ENCODE measurements around the gene ACSM6. TPM values are rescaled to one million over a fixed set of nuclear protein-coding genes. Genes with fewer than 3 reads are reported as not detected.

The ACSM6 gene
- total RNA-seq, 2 experiments from 2014 or later: not detected

DNA sequence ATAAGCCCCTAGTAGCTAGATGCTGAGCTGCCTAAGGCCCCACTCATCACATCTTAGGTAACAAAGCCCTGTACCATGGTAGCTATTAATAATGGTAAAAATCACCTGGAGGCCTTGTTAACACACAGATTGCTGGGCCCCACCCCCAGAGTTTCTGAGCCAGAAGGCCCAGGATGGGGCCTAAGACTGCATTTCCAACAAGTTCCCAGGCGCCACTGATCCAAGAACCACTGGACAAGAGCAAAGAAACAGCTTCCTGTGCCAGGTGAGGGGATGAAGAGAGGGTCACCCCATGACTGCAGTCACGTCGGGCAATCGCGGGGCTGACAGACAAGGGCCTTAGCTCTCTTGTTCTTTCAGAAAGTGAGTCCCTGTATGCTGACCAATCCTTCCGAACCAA, 46.8 kb downstream of the ACSM6 start:
- Mint-ChIP-seq H3K4me3 (no peak overlapping the region), H3K4me1 (ENCODE audit: low read depth) (no peaks in the 10 kb centered on the region), H3K27me3 (peaks cover 7% of the 10 kb centered on the region), H3K27ac (no peak overlapping the region), H3K36me3 (ENCODE audit: low read depth) (no peaks in the 10 kb centered on the region), H3K9me3 (no peaks in the 10 kb centered on the region)
- Histone ChIP-seq H3K4me3 (ENCODE audit: low read length) (no peak overlapping the region), H3K9me3 (ENCODE audit: control insufficient read depth in 1 of 2, insufficient read depth in 1 of 2, low read length in 2 of 2) (peaks cover 0 to 5% of the 10 kb centered on the region in 2 experiments), H3K36me3 (ENCODE audit: insufficient read depth, low read length) (no peaks in the 10 kb centered on the region), H3K27me3 (ENCODE audit: control insufficient read depth in 1 of 2, insufficient read depth in 2 of 2, low read length in 2 of 2) (no peaks in the 10 kb centered on the region), H3K27ac (ENCODE audit: low read depth in 1 of 2, low read length in 2 of 2) (no peak overlapping the region), H3K4me1 (ENCODE audit: insufficient read depth, low read length) (no peaks in the 10 kb centered on the region)
- CTCF ChIA-PET: no interaction called here
- no peak for TF ChIP-seq CTCF (IDR thresholded peaks at IDR 0.05)
- ATAC-seq (ENCODE audit: poor library complexity): no peak
- intact Hi-C loops (cut with DNase I, micrococcal nuclease): loop anchor here (5.0 to 10.0 kb wide), 3 partner anchors 59 to 364 kb away; no protein-coding TSS in a partner anchor
- POLR2A ChIA-PET: no interaction called here
- no peak for DNase-seq

DNA sequence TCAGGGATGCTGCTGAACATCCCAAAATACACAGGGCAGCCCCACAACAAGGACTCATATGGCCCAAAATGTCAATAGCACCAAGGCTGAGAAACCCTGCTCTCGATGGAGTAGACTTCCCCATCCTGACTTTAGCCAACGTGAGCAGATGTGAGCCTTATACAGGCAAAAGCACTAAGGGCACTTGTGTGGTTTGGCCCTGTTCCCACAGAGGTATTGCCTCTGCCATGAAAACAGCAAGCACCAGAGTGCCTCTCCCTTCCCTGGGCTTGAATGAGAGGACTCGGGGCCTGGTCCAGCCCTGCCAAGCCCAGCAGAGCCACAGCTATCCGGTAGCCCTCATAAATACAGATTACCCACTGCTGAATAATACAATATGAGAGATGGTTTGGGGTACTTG, 47.5 kb downstream of the ACSM6 start:
- Mint-ChIP-seq H3K4me1 (ENCODE audit: low read depth) (no peaks in the 10 kb centered on the region), H3K27me3 (peaks cover 7% of the 10 kb centered on the region), H3K36me3 (ENCODE audit: low read depth) (no peaks in the 10 kb centered on the region), H3K9me3 (no peaks in the 10 kb centered on the region), H3K4me3 (no peak overlapping the region), H3K27ac (no peak overlapping the region)
- POLR2A ChIA-PET: no interaction called here
- H3K36me3 ChIP-seq (ENCODE audit: insufficient read depth, low read length): no peaks in the 10 kb centered on the region
- H3K27me3 ChIP-seq (ENCODE audit: control insufficient read depth in 1 of 2, insufficient read depth in 2 of 2, low read length in 2 of 2): no peaks in the 10 kb centered on the region
- H3K4me3 ChIP-seq (ENCODE audit: low read length): no peak overlapping the region
- no peaks in the 10 kb centered on the region for H3K4me1 ChIP-seq (ENCODE audit: insufficient read depth, low read length)
- DNase-seq (no peak), ATAC-seq (ENCODE audit: poor library complexity) (no peak)
- CTCF ChIA-PET: no interaction called here
- TF ChIP-seq CTCF (IDR thresholded peaks at IDR 0.05): no peak
- intact Hi-C loops (cut with DNase I, micrococcal nuclease): loop anchor here (5.0 to 10.0 kb wide), 3 partner anchors 59 to 363 kb away; no protein-coding TSS in a partner anchor
- H3K27ac ChIP-seq (ENCODE audit: low read depth in 1 of 2, low read length in 2 of 2): no peak overlapping the region
- peaks cover 0 to 5% of the 10 kb centered on the region in 2 experiments for H3K9me3 ChIP-seq (ENCODE audit: control insufficient read depth in 1 of 2, insufficient read depth in 1 of 2, low read length in 2 of 2)

GRCh38 chr10:95242581-95243317, 48.7 kb downstream of the ACSM6 start:
- Mint-ChIP-seq H3K27me3 (peaks cover 7% of the 10 kb centered on the region), H3K4me1 (ENCODE audit: low read depth) (no peaks in the 10 kb centered on the region), H3K4me3 (no peak overlapping the region), H3K27ac (no peak overlapping the region), H3K9me3 (no peaks in the 10 kb centered on the region), H3K36me3 (ENCODE audit: low read depth) (no peaks in the 10 kb centered on the region)
- POLR2A ChIA-PET: no interaction called here
- peak in 3 of 14 experiments; percentile 17 to 45 (median 27) for DNase-seq
- intact Hi-C loops (cut with DNase I, micrococcal nuclease): loop anchor here (5.0 to 10.0 kb wide), 3 partner anchors 60 to 362 kb away; no protein-coding TSS in a partner anchor
- H3K4me3 ChIP-seq (ENCODE audit: low read length): no peak overlapping the region
- no peak for TF ChIP-seq CTCF (IDR thresholded peaks at IDR 0.05)
- no peaks in the 10 kb centered on the region for H3K27me3 ChIP-seq (ENCODE audit: control insufficient read depth in 1 of 2, insufficient read depth in 2 of 2, low read length in 2 of 2)
- H3K4me1 ChIP-seq (ENCODE audit: insufficient read depth, low read length): no peaks in the 10 kb centered on the region
- CTCF ChIA-PET: no interaction called here
- no peaks in the 10 kb centered on the region for H3K36me3 ChIP-seq (ENCODE audit: insufficient read depth, low read length)
- no peak overlapping the region for H3K27ac ChIP-seq (ENCODE audit: low read depth in 1 of 2, low read length in 2 of 2)
- ATAC-seq (ENCODE audit: poor library complexity): no peak
- no peaks in the 10 kb centered on the region for H3K9me3 ChIP-seq (ENCODE audit: control insufficient read depth in 1 of 2, insufficient read depth in 1 of 2, low read length in 2 of 2)
